ENCODE measurements around the gene BANF2.
"Not testable (repeated sequence)": the region's sequence is repeated elsewhere in the genome, so short reads cannot be mapped to it uniquely, and the experiment has no call there.

Gene BANF2

DNA sequence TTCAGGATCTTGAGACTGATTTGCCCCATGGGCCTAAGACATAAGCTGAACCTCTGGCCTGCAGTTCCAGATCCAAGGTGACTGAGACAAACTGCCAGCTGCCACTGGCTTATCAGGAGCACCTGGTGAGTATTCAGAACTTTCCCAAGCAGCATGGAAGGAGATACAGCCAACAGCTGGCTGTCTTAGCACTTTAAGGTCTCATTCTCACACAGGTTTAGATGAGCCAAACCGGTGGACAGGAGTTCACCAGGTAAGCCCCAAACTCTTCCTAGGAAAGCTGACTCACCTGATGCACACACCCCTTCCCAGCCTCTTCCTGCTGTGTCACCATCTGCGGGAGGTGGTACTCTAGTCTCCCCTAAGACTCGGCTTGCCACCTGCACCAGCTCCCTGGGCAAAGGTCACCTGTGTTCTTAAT, at the start of gene BANF2:
Gene BANF2, plus strand, starts transcription at position 36 of the 421 bp plus-strand sequence. CDS start 25,060 bp downstream, outside the sequence.
- DNase-seq = no peak

- no peak for DNase-seq
These were observed 49.3 kb upstream of the BANF2 start for GRCh38 chr20:17650301-17651128.

- DNase-seq = no peak
These were observed 48.5 kb upstream of the BANF2 start for GRCh38 chr20:17651129-17651759.

DNA sequence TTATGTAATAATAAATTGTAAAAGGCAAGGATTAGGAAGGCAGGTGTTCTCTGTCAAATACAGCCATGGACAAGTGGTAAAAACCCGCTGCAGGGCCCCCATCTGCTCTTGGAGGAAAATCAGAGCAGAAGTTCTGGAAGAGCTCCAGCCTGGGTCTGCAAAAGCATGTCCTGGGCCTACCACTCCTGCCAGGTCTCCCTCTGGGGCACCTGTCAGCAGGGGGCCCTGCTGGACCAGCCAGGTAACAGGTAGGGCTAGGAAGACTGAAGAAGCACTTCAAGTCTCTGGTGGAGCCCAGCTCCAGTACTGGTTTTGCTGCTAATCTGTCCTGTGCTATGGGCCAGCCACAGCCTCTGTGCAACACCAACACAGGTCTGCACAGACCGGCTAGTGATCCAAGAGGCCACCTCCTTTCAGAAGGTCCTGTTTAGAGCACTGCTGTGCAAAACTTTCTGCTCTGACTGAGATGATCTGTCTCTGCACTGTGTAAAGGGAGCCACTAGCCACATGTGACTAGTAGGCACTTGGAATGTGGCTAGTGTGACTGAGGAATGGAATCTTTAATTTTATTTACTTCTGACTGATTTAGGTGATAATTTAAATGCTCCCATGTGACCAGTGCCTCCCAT, 47.9 kb upstream of the BANF2 start:
- DNase-seq = peak; percentile 37

GRCh38 chr20:17652411-17652810, 47.4 kb upstream of the BANF2 start:
- no peak for DNase-seq

DNA sequence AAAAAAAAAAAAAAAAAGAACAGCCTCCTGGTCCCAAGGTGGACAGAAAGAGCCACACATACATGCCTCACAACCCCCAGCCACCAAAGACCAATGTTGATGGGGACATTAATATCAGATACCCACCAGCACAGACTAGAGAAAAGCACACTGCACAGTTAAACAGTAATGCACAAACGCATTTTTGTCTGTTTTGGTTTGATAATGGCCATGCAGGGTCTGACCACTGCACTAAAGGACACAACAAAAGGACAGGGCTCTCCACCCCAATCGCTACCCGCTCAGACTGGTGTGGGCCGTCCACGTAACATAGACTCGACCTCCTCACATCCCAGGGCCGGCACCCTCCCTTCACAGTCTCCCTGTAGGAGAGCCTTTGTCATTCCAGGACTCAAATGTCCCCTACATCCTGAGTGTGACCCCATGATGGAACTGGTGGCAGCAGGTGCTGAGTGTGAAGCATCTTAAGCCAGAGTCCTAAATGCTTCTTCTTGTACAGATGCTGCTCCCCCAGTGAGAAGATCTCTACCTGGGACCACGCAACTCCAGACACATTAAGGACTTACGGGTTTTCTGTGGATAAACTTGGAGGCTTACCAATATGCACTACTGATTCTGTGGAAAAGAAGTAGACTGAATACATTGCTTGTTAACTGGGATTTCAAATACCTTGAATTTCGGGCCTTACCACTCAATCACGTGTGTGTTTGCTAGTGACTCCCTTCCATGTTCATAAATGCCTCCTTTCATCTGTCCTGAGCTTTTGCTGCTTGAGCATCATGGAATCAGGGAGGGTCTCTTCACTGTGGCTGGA, 45.7 kb upstream of the BANF2 start:
- no peak for DNase-seq

DNA sequence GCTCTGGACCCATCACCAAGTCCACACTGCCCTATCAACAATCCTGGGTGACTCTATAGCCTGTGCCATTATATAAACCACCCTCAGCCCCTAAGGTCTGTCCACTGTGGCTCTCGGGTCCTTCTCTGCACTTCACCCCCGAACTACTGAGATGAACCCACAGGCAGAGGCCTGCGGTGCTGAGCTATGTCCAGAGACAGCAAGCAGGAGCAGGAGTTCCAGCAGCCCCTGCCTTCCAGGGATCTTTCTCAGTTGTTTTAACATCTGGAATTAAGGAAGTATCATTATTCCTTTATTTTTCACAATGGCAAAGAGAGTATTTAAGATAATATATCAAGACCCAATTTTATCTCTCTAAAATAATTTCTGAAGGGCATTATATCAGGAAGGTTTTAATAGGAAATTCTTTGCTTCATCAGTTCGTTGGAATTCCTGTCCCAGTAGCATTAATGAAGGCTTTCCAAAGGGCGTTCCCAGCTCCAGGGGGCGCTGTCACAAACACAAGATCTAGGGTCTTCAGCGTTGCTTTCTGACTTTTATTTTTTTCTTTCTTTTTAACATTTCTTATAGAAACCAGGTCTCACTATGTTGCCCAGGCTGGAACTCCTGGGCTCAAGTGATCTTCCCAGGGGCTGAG, 45.0 kb upstream of the BANF2 start:
- DNase-seq = no peak

- no peak for DNase-seq
These were observed 44.5 kb upstream of the BANF2 start for GRCh38 chr20:17655286-17655651.

DNA sequence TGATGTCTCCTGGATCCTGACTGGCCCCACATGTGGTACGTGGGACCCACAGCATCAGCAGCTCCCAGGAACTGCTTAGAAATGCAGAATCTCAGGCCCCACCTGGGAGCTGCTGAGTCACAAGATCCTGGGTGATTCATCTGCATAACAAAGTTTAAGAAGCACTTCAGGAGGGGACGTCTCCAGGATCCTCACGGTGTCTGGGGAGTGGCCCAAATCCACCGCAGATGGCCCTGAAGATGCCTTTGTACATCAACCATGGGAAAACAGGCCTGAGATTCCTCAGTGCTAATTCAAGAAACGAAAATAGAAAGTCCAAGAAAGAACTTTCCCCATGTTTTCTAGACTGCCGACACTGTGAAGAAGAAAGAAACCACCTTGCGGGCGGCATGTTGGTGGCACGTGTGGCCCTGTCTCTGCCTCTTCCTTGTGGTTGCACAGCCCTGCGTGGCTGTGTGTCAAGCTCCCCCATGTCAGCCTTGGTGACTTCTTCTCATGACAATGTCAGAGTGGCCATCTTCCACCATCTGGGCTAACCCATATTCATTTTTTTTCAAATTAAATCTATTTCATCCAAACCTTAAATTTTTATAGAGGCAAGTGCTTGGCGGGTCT, 43.8 kb upstream of the BANF2 start:
- no peak for DNase-seq

DNA sequence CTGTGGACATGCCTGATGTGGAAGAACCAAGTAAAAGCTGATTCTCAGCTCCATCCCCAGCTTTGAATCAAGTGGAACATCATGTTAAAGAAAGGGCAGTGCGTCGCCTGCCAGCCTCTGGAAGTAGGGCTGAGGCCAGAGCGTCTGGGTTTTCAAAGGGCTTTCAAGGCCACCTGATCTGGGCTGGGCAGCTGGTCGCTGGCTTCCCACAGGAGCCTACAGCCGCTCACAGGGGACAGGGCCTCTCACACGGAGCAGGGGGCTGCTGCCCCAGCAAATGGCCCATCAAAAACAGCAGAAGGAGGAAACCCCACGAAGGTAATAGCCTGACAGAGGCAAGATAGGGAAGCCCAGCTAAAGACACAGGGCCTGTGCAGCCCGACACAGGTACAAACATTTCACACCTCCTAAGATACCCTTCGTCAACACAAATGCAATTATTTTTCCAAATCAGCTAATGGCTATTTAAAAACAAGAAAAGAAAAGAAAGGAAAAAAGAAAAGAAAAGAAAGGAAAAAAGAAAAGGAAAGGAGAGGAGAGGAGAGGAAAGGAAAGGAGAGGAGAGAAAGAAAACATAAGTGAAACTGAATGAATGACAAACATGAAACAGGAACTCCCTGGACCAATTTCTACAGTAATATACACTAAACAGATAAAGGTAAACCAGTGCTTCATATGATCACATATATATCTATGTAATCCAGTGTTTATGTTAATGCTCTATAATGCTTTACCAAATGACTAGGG, 42.5 kb upstream of the BANF2 start:
- no peak for DNase-seq

GRCh38 chr20:17657898-17658647, 41.7 kb upstream of the BANF2 start:
- no peak for DNase-seq

DNA sequence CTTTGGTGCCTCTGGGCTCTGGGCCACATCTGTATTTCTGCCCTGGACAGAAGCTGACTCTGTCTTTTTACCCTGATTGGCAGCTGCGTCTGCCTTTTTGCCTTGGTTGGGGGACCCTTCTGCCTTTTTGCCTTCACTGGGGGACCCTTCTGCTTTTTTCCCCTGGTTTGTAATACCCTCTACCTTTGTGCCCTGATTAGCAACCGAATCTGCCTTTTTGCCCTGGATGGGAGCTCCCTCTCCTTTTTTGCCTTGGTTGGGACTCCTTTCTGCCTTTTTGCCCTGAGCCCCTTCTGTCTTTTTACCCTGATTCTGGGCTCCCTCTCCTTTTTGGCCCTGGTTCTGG, 41.1 kb upstream of the BANF2 start:
- DNase-seq = no peak

DNA sequence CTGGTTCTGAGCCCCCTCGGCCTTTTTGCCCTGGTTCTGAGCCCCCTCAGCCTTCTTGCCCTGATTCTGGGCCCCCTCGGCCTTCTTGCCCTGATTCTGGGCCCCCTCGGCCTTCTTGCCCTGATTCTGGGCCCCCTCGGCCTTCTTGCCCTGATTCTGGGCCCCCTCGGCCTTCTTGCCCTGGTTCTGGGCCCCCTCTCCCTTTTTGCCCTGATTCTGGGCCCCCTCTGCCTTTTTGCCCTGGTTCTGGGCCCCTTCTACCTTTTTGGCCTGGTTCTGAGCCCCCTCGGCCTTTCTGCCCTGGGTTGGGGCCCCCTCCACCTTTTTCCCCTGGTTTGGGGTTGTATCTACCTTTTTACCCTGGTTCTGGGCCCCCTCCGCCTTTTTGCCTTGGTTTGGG, 40.4 kb upstream of the BANF2 start:
- DNase-seq = not testable (repeated sequence)

- DNase-seq = no peak
These were observed 40.0 kb upstream of the BANF2 start for GRCh38 chr20:17659801-17660200.

DNA sequence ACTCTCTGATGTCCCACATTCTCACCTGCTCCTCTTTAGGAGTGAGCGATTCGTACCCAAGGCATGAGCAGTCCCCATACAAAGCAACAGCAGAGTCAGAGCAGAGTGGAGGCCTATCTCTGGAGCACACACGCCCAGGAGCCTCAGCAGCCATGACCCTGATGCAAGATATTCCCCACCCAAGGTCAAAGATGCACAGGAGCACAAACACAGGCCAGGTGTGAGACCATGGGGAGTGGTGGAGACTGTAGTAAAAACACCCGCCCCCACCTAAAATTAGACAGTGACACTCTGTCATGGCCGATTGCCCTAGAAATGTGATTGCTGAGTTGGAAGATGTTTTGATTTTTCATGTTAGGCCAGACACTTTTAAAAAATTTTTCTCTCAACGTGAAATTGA, 39.1 kb upstream of the BANF2 start:
- DNase-seq = no peak

DNA sequence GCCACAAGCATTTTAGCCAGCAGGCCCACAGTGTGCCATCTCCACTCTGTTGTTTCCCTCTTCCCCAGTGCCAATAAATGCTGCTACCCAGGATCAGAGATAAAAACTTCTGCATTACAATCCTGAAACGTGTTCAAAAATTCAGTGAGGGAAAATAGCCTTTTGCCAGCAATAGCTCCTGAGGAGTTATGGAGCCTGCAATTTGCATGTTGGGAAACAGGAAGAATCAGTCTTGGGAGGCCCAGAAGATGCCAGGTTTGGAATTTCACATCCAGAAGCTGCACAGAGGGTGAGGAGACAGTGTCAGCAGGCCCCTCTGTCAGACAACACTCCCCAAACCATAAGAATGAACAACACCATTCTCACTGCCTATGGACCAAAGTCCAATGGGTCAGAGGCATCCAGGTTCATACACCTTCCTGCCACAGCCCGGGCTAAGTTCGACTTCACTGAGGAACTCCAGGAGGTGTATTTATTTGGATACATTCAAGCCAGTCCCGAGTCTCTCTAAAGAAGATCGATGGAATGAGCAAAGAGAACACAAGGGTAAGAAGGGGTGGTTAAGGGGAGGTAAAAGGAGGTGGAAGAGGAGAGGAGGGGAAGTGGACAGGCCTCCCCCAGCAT, 38.5 kb upstream of the BANF2 start:
- no peak for DNase-seq

DNA sequence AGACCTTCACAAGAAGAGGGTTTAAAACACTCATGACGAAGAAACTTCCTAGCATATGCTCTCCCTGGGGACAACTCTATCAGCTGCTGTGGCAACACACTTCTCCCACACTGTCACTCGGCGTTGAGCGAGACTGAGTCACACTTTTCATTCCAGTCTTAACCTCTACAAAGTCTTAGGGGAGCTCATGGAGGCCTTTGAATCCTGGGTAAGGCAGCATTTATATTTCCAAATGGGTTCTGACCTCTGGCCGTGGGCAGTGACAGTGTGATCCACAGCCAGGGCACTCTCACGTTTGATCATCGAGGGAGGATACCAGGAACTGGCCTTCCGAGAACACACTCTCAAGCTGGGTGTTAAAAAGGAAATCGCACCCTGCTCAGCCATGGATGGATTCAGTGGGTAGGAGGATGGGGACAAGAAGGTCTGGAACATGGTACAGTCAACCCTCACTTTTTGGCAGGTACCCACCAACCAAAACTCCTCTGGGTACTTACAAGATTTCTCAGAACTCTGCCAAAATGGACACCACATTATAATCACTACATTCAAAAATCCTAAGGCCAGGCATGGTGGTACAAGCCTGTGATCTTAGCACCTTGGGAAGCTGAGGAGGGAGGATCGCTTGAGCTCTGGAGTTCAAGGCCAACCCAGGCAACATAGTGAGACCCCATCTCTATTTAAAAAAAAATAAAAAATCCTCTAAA, 37.3 kb upstream of the BANF2 start:
- no peak for DNase-seq

- DNase-seq = no peak
These were observed 36.7 kb upstream of the BANF2 start for GRCh38 chr20:17663040-17663399.

DNA sequence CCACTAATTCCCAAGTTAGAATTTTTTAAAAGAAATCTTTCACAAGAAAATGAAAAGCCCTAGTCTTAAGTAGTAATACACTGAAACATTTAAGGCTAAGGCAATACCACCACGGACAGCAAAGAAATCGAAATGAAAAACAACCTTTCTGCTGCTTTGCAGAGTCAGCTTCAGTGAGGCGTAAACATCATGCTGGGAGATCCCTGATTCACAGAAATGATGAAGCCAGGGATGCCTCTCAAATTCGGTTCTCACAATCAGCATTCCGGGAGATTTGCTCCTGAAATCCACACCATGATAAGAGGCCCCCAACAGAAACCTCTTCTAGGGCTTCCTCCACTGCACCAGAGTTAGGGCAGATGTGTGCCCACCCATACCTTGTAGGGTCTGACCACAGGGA, 36.3 kb upstream of the BANF2 start:
- DNase-seq = no peak

Measured in SHP77 treated with DMSO at 0.1 percent for 48 hours (cell line).